IMR-90 (cell line): ENCODE data around the gene CADM1. TPM values are rescaled to one million over a fixed set of nuclear protein-coding genes. Genes with fewer than 3 reads are reported as not detected.

ENCODE experiments used
- ATAC-seq: fragments of 200-7000 bp; cut with Tn5 transposase; 2 replicates; pipeline ENCODE4 v1.9.1; 2020; ENCODE audit warnings: low read depth, mild to moderate bottlenecking, moderate library complexity
- BruUV-seq: library from RNA; stranded (reverse); fragments of 400-500 nt; replicated peaks from 2 replicates; lab custom pipeline; 2021; lab: Mats Ljungman, UMichigan
- CTCF ChIA-PET: fragments of 300-600 bp; formaldehyde crosslinking; extraction: SDS; loops from one replicate; lab custom pipeline; 2021; ENCODE audit warnings: antibody characterized with exemption; lab: Yijun Ruan, JAX
- POLR2A ChIA-PET: fragments of 300-600 bp; sonication (Branson Sonifier 250); formaldehyde crosslinking; loops from one replicate; lab custom pipeline; 2022; ENCODE audit warnings: antibody characterized with exemption; ENCODE audit not compliant: unreplicated experiment; lab: Charles Lee
- DNase-seq: peaks from one replicate; pipeline ENCODE4 v3.0.0; 2013
- H2AFZ ChIP-seq: replicated peaks from 2 replicates; pipeline ENCODE3; 2013; ENCODE audit warnings: low read length, mild to moderate bottlenecking; ENCODE audit not compliant: poor library complexity
- H2AK5ac ChIP-seq: 2 replicates; pipeline ENCODE4 v1.6.1; 2013; ENCODE audit warnings: low read depth, low read length, inconsistent platforms
- H2AK9ac ChIP-seq: replicated peaks from 2 replicates; pipeline ENCODE3; 2013; ENCODE audit warnings: mild to moderate bottlenecking, low read depth, low read length, moderate library complexity; ENCODE audit not compliant: poor library complexity
- H2BK120ac ChIP-seq: 2 replicates; pipeline ENCODE4 v1.6.1; 2013; ENCODE audit warnings: low read depth, low read length, inconsistent platforms
- H2BK15ac ChIP-seq: 3 replicates; pipeline ENCODE4 v1.6.1; 2013; ENCODE audit warnings: low read depth, low read length, inconsistent platforms
- H2BK20ac ChIP-seq: 2 replicates; pipeline ENCODE4 v1.6.1; 2013; ENCODE audit warnings: low read depth, mild to moderate bottlenecking, inconsistent platforms, low read length, moderate library complexity
- H2BK5ac ChIP-seq: 2 replicates; pipeline ENCODE4 v1.6.1; 2013; ENCODE audit warnings: mild to moderate bottlenecking, low read depth, low read length, inconsistent platforms; ENCODE audit not compliant: poor library complexity, severe bottlenecking
- H3K14ac ChIP-seq: replicated peaks from 2 replicates; pipeline ENCODE4 v1.6.1; 2013; ENCODE audit warnings: low read depth, low read length, inconsistent platforms
- H3K18ac ChIP-seq: 2 replicates; pipeline ENCODE4 v1.6.1; 2013; ENCODE audit warnings: low read depth, low read length, control low read depth
- H3K23ac ChIP-seq: 2 replicates; pipeline ENCODE4 v1.6.1; 2013; ENCODE audit warnings: low read depth, low read length, inconsistent platforms
- H3K27ac ChIP-seq: 2 replicates; pipeline ENCODE4 v1.5.1; 2013; ENCODE audit warnings: mild to moderate bottlenecking, control low read depth, low read length; ENCODE audit not compliant: insufficient read depth
- H3K27me3 ChIP-seq: 2 replicates; pipeline ENCODE4 v1.6.1; 2013; ENCODE audit warnings: low read length; ENCODE audit not compliant: control insufficient read depth, insufficient read depth
- H3K36me3 ChIP-seq: 2 replicates; pipeline ENCODE4 v1.6.1; 2013; ENCODE audit warnings: low read length, mixed read lengths; ENCODE audit not compliant: control insufficient read depth, insufficient read depth
- H3K4ac ChIP-seq: 2 replicates; pipeline ENCODE4 v1.6.1; 2013; ENCODE audit warnings: low read depth, low read length, inconsistent platforms
- H3K4me1 ChIP-seq: 2 replicates; pipeline ENCODE4 v1.6.1; 2013; ENCODE audit warnings: low read length, mixed read lengths; ENCODE audit not compliant: control insufficient read depth, insufficient read depth
- H3K4me2 ChIP-seq: 2 replicates; pipeline ENCODE4 v1.6.1; 2013; ENCODE audit warnings: low read depth, mild to moderate bottlenecking, control low read depth, low read length, moderate library complexity
- H3K4me3 ChIP-seq: 2 replicates; pipeline ENCODE4 v1.5.1; 2013; ENCODE audit warnings: low read depth, mild to moderate bottlenecking, control low read depth, low read length, moderate library complexity; ENCODE audit not compliant: insufficient read depth
- H3K56ac ChIP-seq: 2 replicates; pipeline ENCODE4 v1.6.1; 2013; ENCODE audit warnings: low read length, inconsistent platforms; ENCODE audit not compliant: insufficient read depth; ENCODE audit errors: extremely low read depth
- H3K79me1 ChIP-seq, 2 experiments: 2 replicates each; pipeline ENCODE4 v1.6.1; 2013; ENCODE audit warnings: low read length in 2 of 2, inconsistent platforms in 1 of 2, low read depth in 1 of 2
- H3K9ac ChIP-seq: 2 replicates; pipeline ENCODE4 v1.6.1; 2013; ENCODE audit warnings: low read depth, low read length, control low read depth
- H3K9me1 ChIP-seq: 2 replicates; pipeline ENCODE4 v1.6.1; 2013; ENCODE audit warnings: low read length, inconsistent platforms; ENCODE audit not compliant: insufficient read depth
- H3K9me3 ChIP-seq: 2 replicates; pipeline ENCODE4 v1.6.1; 2013; ENCODE audit warnings: low read length; ENCODE audit not compliant: control insufficient read depth, insufficient read depth
- H4K20me1 ChIP-seq: 2 replicates; pipeline ENCODE4 v1.6.1; 2013; ENCODE audit warnings: low read length, inconsistent platforms; ENCODE audit not compliant: insufficient read depth
- H4K5ac ChIP-seq: 2 replicates; pipeline ENCODE4 v1.6.1; 2013; ENCODE audit warnings: mild to moderate bottlenecking, low read depth, low read length, control low read depth
- H4K8ac ChIP-seq, 2 experiments: 2 replicates each; pipeline ENCODE4 v1.6.1; 2013; ENCODE audit warnings: low read depth in 2 of 2, low read length in 2 of 2, control low read depth in 1 of 2, inconsistent platforms in 1 of 2
- H4K91ac ChIP-seq: 2 replicates; pipeline ENCODE4 v1.6.1; 2013; ENCODE audit warnings: low read depth, low read length, inconsistent platforms; ENCODE audit not compliant: insufficient read depth
- ELK1 ChIP-seq: fragments of 150-350 bp; IDR thresholded peaks from 2 replicates; pipeline ENCODE4 v1.6.1; 2016; ENCODE audit warnings: low read depth, mild to moderate bottlenecking, low read length, moderate library complexity, borderline replicate concordance
- FOS ChIP-seq: fragments of 150-350 bp; IDR thresholded peaks from 2 replicates; pipeline ENCODE4 v1.6.1; 2016; ENCODE audit warnings: low read depth, low read length
- WGBS, 2 experiments: methylation state at CpG; one replicate each; pipeline versions ENCODE4 v1.1.5 to v1.1.7; 2013; ENCODE audit warnings: missing lambda C conversion rate in 2 of 2; ENCODE audit not compliant: insufficient read length in 1 of 2; ENCODE audit errors: extremely low coverage in 2 of 2; 5-methylcytosine and 5-hydroxymethylcytosine counted together
- dilution Hi-C: fragments of 300-500 bp; cut with HindIII; formaldehyde crosslinking; loops from one replicate; pipeline ENCODE4 v1.14.3; 2018; ENCODE audit warnings: low sequenced_read_pairs; ENCODE audit not compliant: unreplicated experiment
- in situ Hi-C: fragments of 300-500 bp; cut with MboI; formaldehyde crosslinking; loops from 3 replicates; pipeline ENCODE4 v1.14.3; 2019; ENCODE audit warnings: low sequenced_read_pairs, inconsistent platforms, mixed read lengths
- intact Hi-C: fragments of 100-400 bp; cut with micrococcal nuclease; formaldehyde crosslinking; loops from 2 replicates; pipeline ENCODE4 v1.10.0; 2022
- polyA plus RNA-seq, 3 experiments: library from polyadenylated mRNA; depleted of rRNA; stranded (reverse); fragments of >200 nt; gene quantifications; 2 replicates each; pipeline ENCODE4 v1.2.3, GENCODE V29; 2012; ENCODE audit warnings: low replicate concordance in 1 of 3
- total RNA-seq: library from RNA; depleted of rRNA; stranded (reverse); fragments of >200 nt; gene quantifications from 2 replicates; pipeline ENCODE4 v1.2.3, GENCODE V29; 2012

CADM1 gene
- total and polyA plus RNA-seq, 2 of the 4 experiments (the other 2 are of a cell fraction), result 28.8 to 77.1 TPM

GRCh38 chr11:115528225-115528624 lies 24.0 kb upstream of the CADM1 start:
- Histone ChIP-seq H3K4me3 (no peak overlapping the region), H3K27me3 (peaks cover 24% of the 10 kb centered on the region), H4K5ac (no peak overlapping the region), H3K4ac (no peak overlapping the region), H3K4me2 (no peak overlapping the region), H3K36me3 (no peaks in the 10 kb centered on the region), H2AK9ac (no peak overlapping the region), H2BK20ac (no peak overlapping the region), H2BK5ac (no peak overlapping the region), H3K14ac (no peak overlapping the region), H4K8ac (no peak overlapping the region), H3K79me1 (no peaks in the 10 kb centered on the region), H3K9me1 (no peaks in the 10 kb centered on the region), H3K27ac (no peak overlapping the region), H3K9me3 (0 out of 2 replicates have a peak, but pooled peaks cover 2% of the 10 kb centered on the region), H3K18ac (no peak overlapping the region), H2BK120ac (no peak overlapping the region), H2BK15ac (no peak overlapping the region), H4K91ac (no peak overlapping the region), H3K4me1 (no peaks in the 10 kb centered on the region), H2AK5ac (no peak overlapping the region), H3K9ac (no peak overlapping the region), H3K56ac (no peak overlapping the region), H4K20me1 (no peaks in the 10 kb centered on the region), H2AFZ (no peak overlapping the region), H3K23ac (no peak overlapping the region)
- WGBS, 2 experiments, result 67% methylated on average over 5 of the region's 6 CpGs; no CpG with 5 or more reads in 1 of the 2 experiments
- ChIA-PET POLR2A (no interaction called here), CTCF (no interaction called here)
- ATAC-seq (no peak), DNase-seq (no peak)
- TF ChIP-seq ELK1 (no peak), FOS (no peak)
- intact Hi-C loops (no loop called here), in situ Hi-C loops (no loop called here), dilution Hi-C loops (no loop called here)
- BruUV-seq, result no TSS peak
